Measurements from ENCODE around the gene IKZF5. TPM values are rescaled to one million over a fixed set of nuclear protein-coding genes. Genes with fewer than 3 reads are reported as not detected.

The IKZF5 gene
- total RNA-seq, 1 experiment from 2014 or later, result 14.8 TPM

DNA sequence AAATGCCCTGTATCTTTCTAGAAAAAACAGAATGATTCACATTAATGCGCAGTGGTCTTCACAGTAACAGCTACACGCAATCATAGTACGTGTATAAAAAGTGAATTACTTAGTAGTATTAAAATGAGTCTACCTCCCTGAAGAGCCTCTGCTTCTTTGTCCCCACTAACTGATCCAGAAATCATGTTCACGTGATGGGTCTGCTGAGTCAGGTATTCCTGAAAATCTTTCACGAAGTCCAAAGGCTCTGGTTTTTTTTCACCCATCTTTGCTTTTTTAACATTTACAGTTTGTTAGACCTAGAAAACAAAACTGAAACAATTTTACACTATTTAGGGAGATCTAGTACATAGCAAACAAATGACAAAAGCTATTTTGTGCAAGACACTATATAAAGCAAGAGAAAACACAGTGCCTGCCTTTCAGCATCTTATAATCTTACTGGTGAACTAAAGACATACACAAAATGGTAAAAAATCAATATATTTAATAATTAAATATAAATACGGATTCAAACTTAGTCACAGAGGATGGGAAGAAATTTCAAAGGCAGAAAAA, 10.2 kb downstream of the IKZF5 start:
- Histone ChIP-seq H3K9ac (ENCODE audit: low read length) (no peak overlapping the region), H2AFZ (ENCODE audit: low read length) (no peak overlapping the region), H3K79me2 (ENCODE audit: low read length) (peaks cover 78% of the 10 kb centered on the region), H3K4me1 (ENCODE audit: low read length) (peaks cover 20% of the 10 kb centered on the region), H3K4me3 (ENCODE audit: low read length) (no peak overlapping the region), H3K27me3 (ENCODE audit: low read length) (no peaks in the 10 kb centered on the region), H3K36me3 (ENCODE audit: insufficient read depth, low read length) (peaks cover 34% of the 10 kb centered on the region), H4K20me1 (ENCODE audit: insufficient read depth, low read depth, low read length) (no peaks in the 10 kb centered on the region), H3K9me2 (replicated peaks; ENCODE audit: insufficient read depth, low read length) (no peaks in the 10 kb centered on the region), H3K4me2 (ENCODE audit: low read depth, low read length, poor library complexity, severe bottlenecking) (no peak overlapping the region), H3K27ac (ENCODE audit: low read length) (no peak overlapping the region), H3K9me3 (ENCODE audit: low read length) (no peaks in the 10 kb centered on the region)
- no peak for DNase-seq

DNA sequence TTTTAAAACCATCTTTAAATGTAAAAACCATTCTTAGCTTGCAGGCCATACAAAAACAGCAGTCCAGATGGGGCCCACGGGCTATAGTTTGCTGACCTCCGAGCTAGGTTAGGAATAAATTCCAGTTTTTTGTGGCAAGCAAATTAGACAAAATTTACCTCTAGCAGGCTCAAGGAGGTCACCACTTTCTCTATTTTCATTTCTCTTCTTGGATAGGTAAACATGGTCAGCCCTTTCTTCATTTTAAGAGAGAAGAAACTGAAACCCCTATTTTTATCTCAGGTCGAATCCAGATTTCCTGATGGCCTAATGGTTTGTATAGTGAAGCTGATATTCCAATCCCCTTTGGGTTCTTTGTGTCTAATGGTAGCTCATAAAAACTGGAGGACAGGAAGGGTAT, 10.7 kb downstream of the IKZF5 start:
- H4K20me1 ChIP-seq (ENCODE audit: insufficient read depth, low read depth, low read length), result no peaks in the 10 kb centered on the region
- H2AFZ ChIP-seq (ENCODE audit: low read length), result no peak overlapping the region
- H3K36me3 ChIP-seq (ENCODE audit: insufficient read depth, low read length), result peaks cover 36% of the 10 kb centered on the region

DNA sequence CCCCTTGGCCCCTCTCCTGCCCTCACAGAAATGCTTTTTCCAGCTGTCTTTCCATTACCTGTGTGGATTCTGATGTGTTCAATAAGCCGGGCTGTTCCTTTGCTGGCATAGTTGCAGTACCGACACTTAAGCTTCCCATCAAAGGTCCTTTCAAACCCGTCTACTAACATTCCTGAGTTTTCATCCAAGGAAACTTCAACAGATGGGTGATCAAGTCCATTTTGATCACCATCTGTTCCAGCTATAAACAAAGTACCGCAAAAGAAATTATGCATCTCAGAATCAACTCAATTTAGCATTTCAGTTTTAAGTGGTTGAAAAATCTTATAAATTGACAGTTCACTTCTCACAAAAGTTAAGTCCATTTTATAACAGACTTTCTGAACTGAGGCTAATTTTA, 12.7 kb downstream of the IKZF5 start:
- H3K9ac ChIP-seq (ENCODE audit: low read length), result no peak overlapping the region
- no peak overlapping the region for H3K4me2 ChIP-seq (ENCODE audit: low read depth, low read length, poor library complexity, severe bottlenecking)
- no peaks in the 10 kb centered on the region for H3K27me3 ChIP-seq (ENCODE audit: low read length)
- peaks cover 20% of the 10 kb centered on the region for H3K4me1 ChIP-seq (ENCODE audit: low read length)
- H3K4me3 ChIP-seq (ENCODE audit: low read length), result no peak overlapping the region
- peaks cover 38% of the 10 kb centered on the region for H3K36me3 ChIP-seq (ENCODE audit: insufficient read depth, low read length)
- no peaks in the 10 kb centered on the region for H3K9me3 ChIP-seq (ENCODE audit: low read length)
- H2AFZ ChIP-seq (ENCODE audit: low read length), result no peak overlapping the region
- DNase-seq, result no peak
- no peak overlapping the region for H3K27ac ChIP-seq (ENCODE audit: low read length)
- no peaks in the 10 kb centered on the region for H4K20me1 ChIP-seq (ENCODE audit: insufficient read depth, low read depth, low read length)
- no peaks in the 10 kb centered on the region for H3K9me2 ChIP-seq (replicated peaks; ENCODE audit: insufficient read depth, low read length)
- peaks cover 54% of the 10 kb centered on the region for H3K79me2 ChIP-seq (ENCODE audit: low read length)

More for the DNA sequence above, 10.7 kb downstream of the IKZF5 start:
- Histone ChIP-seq H3K9ac (ENCODE audit: low read length) (no peak overlapping the region), H3K9me3 (ENCODE audit: low read length) (no peaks in the 10 kb centered on the region), H3K4me2 (ENCODE audit: low read depth, low read length, poor library complexity, severe bottlenecking) (no peak overlapping the region), H3K79me2 (ENCODE audit: low read length) (peaks cover 73% of the 10 kb centered on the region), H3K4me3 (ENCODE audit: low read length) (no peak overlapping the region), H3K27me3 (ENCODE audit: low read length) (no peaks in the 10 kb centered on the region), H3K9me2 (replicated peaks; ENCODE audit: insufficient read depth, low read length) (no peaks in the 10 kb centered on the region), H3K4me1 (ENCODE audit: low read length) (peaks cover 20% of the 10 kb centered on the region), H3K27ac (ENCODE audit: low read length) (no peak overlapping the region)
- no peak for DNase-seq

DNA sequence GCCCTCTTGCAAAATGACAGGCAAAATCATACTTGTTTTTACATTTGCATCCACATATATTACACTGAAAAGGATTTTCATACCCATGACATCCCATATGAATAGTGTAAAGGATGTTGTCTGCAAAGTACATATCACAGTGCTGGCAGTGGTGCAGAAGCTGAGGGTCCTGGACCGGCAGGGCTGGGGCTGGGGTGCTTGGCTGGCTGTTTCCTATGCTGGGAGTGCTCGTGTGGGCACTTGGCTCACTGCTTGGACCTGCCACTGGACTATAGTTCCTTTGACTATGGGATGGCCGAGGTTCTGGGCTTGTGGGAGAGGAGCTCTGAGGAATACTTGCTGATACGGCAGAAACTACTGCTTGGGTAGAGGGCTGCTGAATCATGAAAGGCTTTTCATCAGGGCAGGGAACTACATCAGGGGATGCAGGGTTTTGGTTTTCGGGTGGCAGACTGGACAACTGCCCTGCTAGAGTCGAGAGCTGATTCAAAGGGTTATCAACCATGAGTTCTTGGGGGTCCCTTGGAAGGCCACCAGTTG, 14.7 kb downstream of the IKZF5 start:
- no peaks in the 10 kb centered on the region for H4K20me1 ChIP-seq (ENCODE audit: insufficient read depth, low read depth, low read length)
- H2AFZ ChIP-seq (ENCODE audit: low read length), result no peak overlapping the region
- no peak overlapping the region for H3K4me3 ChIP-seq (ENCODE audit: low read length)
- H3K9me3 ChIP-seq (ENCODE audit: low read length), result no peaks in the 10 kb centered on the region
- H3K79me2 ChIP-seq (ENCODE audit: low read length), result peaks cover 33% of the 10 kb centered on the region
- peaks cover 5% of the 10 kb centered on the region; the same call in 1 of the 2 replicates for H3K4me1 ChIP-seq (ENCODE audit: low read length)
- no peaks in the 10 kb centered on the region for H3K9me2 ChIP-seq (replicated peaks; ENCODE audit: insufficient read depth, low read length)
- peaks cover 39% of the 10 kb centered on the region for H3K36me3 ChIP-seq (ENCODE audit: insufficient read depth, low read length)
- H3K9ac ChIP-seq (ENCODE audit: low read length), result no peak overlapping the region
- no peak overlapping the region for H3K27ac ChIP-seq (ENCODE audit: low read length)
- no peaks in the 10 kb centered on the region for H3K27me3 ChIP-seq (ENCODE audit: low read length)
- DNase-seq, result no peak
- no peak overlapping the region for H3K4me2 ChIP-seq (ENCODE audit: low read depth, low read length, poor library complexity, severe bottlenecking)

DNA sequence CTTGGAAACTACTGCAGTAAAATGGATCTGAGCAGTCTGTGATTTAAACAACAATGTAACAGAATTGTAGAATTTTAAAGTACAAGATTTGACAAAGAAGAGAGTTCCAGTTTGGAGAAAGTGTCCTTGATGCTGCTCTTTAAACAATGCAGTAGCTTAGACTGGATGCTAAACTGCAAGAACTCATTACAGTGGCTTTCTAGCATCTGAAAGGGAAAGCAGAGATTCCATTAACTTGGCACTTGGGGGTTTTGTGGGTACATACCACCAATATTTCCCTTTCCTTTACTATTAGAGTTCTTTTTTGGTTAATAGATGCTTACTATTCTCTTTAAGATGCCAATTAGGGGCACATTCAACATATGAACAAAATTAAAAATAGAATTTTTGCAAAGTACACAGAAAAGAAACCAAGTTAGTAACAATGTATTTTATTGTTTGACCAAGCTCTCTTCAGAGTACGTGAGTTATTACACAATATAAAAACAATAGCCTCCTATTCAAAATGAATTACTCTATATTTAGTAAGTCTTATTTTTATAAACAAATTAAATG, 16.5 kb downstream of the IKZF5 start:
- H3K4me1 ChIP-seq (ENCODE audit: low read length), result peaks cover 5% of the 10 kb centered on the region; the same call in 1 of the 2 replicates

DNA sequence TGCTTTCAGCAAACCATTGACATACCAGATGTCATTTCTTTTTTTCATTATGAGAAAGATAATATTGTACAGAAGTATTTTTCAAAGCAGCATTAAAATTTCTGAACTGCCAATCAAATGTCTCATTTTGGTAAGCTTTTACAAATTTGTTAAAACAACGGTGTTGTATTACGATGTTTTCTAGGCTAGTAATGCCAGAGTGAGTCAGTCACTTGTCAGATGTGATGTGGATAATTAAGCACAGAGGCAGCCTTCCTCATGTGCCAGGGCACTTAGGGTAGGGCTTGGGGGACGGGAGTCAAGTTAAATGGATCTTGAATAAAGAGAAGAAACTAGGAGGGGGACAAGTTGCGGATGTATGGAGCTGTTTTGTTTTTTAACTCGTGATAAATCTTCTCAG, 18.3 kb downstream of the IKZF5 start:
- no peaks in the 10 kb centered on the region for H4K20me1 ChIP-seq (ENCODE audit: insufficient read depth, low read depth, low read length)
- H3K27ac ChIP-seq (ENCODE audit: low read length), result no peak overlapping the region
- H3K9me2 ChIP-seq (replicated peaks; ENCODE audit: insufficient read depth, low read length), result no peaks in the 10 kb centered on the region
- no peak overlapping the region for H3K4me3 ChIP-seq (ENCODE audit: low read length)
- H3K79me2 ChIP-seq (ENCODE audit: low read length), result peaks cover 4% of the 10 kb centered on the region
- no peaks in the 10 kb centered on the region for H3K9me3 ChIP-seq (ENCODE audit: low read length)
- H3K36me3 ChIP-seq (ENCODE audit: insufficient read depth, low read length), result peaks cover 26% of the 10 kb centered on the region
- H3K9ac ChIP-seq (ENCODE audit: low read length), result no peak overlapping the region
- no peak for DNase-seq
- H3K4me2 ChIP-seq (ENCODE audit: low read depth, low read length, poor library complexity, severe bottlenecking), result no peak overlapping the region
- H2AFZ ChIP-seq (ENCODE audit: low read length), result no peak overlapping the region
- peaks cover 5% of the 10 kb centered on the region; the same call in 1 of the 2 replicates for H3K4me1 ChIP-seq (ENCODE audit: low read length)
- H3K27me3 ChIP-seq (ENCODE audit: low read length), result no peaks in the 10 kb centered on the region

More for the DNA sequence above, 16.5 kb downstream of the IKZF5 start:
- Histone ChIP-seq H4K20me1 (ENCODE audit: insufficient read depth, low read depth, low read length) (no peaks in the 10 kb centered on the region), H3K9ac (ENCODE audit: low read length) (no peak overlapping the region), H3K9me2 (replicated peaks; ENCODE audit: insufficient read depth, low read length) (no peaks in the 10 kb centered on the region), H3K27me3 (ENCODE audit: low read length) (no peaks in the 10 kb centered on the region), H3K4me2 (ENCODE audit: low read depth, low read length, poor library complexity, severe bottlenecking) (no peak overlapping the region), H3K9me3 (ENCODE audit: low read length) (no peaks in the 10 kb centered on the region), H3K27ac (ENCODE audit: low read length) (no peak overlapping the region), H3K36me3 (ENCODE audit: insufficient read depth, low read length) (peaks cover 35% of the 10 kb centered on the region), H3K4me3 (ENCODE audit: low read length) (no peak overlapping the region), H3K79me2 (ENCODE audit: low read length) (peaks cover 17% of the 10 kb centered on the region), H2AFZ (ENCODE audit: low read length) (no peak overlapping the region)
- no peak for DNase-seq

DNA sequence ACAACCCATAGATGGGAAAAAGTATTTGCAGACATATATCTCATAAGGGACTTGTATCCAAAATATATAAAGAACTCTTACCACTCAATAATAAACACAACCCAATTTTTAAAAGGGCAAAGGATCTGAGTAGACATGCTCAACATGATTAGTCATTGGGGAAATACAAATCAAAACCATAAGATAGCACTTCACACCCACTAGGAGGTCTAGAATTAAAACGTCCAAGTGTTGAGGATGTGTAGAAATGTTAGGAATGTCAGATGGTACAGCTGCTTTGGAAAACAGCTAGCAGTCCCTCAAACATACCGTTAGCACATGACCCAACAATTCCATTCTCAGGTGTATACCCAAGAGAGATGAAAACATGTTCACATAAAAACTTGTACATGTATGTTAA, 20.1 kb downstream of the IKZF5 start:
- H3K4me2 ChIP-seq (ENCODE audit: low read depth, low read length, poor library complexity, severe bottlenecking), result no peak overlapping the region
- no peaks in the 10 kb centered on the region for H3K27me3 ChIP-seq (ENCODE audit: low read length)
- H3K4me1 ChIP-seq (ENCODE audit: low read length), result peaks cover 5% of the 10 kb centered on the region; the same call in 1 of the 2 replicates
- H3K27ac ChIP-seq (ENCODE audit: low read length), result no peak overlapping the region
- no peaks in the 10 kb centered on the region for H3K9me3 ChIP-seq (ENCODE audit: low read length)
- no peaks in the 10 kb centered on the region for H4K20me1 ChIP-seq (ENCODE audit: insufficient read depth, low read depth, low read length)
- DNase-seq, result no peak
- H3K4me3 ChIP-seq (ENCODE audit: low read length), result no peak overlapping the region
- H3K9me2 ChIP-seq (replicated peaks; ENCODE audit: insufficient read depth, low read length), result no peaks in the 10 kb centered on the region
- H2AFZ ChIP-seq (ENCODE audit: low read length), result no peak overlapping the region
- H3K79me2 ChIP-seq (ENCODE audit: low read length), result no peaks in the 10 kb centered on the region
- H3K9ac ChIP-seq (ENCODE audit: low read length), result no peak overlapping the region
- peaks cover 10% of the 10 kb centered on the region; the same call in 1 of the 2 replicates for H3K36me3 ChIP-seq (ENCODE audit: insufficient read depth, low read length)

DNA sequence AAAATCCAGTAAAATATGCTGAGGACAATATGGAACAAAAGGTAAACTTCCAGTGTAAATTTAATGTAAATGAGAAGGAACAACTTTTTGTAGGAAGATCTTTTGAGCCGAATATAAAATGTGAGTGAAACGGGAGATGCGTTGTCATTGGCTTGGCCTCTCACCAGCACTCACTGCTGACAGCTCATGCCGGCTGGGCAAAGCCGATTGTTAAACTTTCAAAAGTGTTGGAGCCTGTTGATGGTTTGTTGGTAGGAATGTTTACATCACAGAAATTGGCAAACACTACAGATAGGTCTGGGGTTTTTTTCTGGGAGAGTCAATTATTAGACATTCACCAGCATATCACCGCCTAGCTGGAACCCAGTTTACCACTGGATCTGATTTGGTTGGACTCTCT, 22.3 kb downstream of the IKZF5 start:
- no peaks in the 10 kb centered on the region for H3K9me3 ChIP-seq (ENCODE audit: low read length)
- H3K9ac ChIP-seq (ENCODE audit: low read length), result no peak overlapping the region
- H3K9me2 ChIP-seq (replicated peaks; ENCODE audit: insufficient read depth, low read length), result no peaks in the 10 kb centered on the region
- no peak overlapping the region for H3K4me3 ChIP-seq (ENCODE audit: low read length)
- no peaks in the 10 kb centered on the region for H3K27me3 ChIP-seq (ENCODE audit: low read length)
- H3K27ac ChIP-seq (ENCODE audit: low read length), result no peak overlapping the region
- no peaks in the 10 kb centered on the region for H4K20me1 ChIP-seq (ENCODE audit: insufficient read depth, low read depth, low read length)
- peaks cover 3% of the 10 kb centered on the region; the same call in 1 of the 2 replicates for H3K36me3 ChIP-seq (ENCODE audit: insufficient read depth, low read length)
- no peak for DNase-seq
- H3K4me1 ChIP-seq (ENCODE audit: low read length), result peaks cover 4% of the 10 kb centered on the region
- H3K79me2 ChIP-seq (ENCODE audit: low read length), result no peaks in the 10 kb centered on the region
- H2AFZ ChIP-seq (ENCODE audit: low read length), result no peak overlapping the region
- H3K4me2 ChIP-seq (ENCODE audit: low read depth, low read length, poor library complexity, severe bottlenecking), result no peak overlapping the region

All from Karpas-422 (cell line).